Activated CD4-positive, alpha-beta T cell treated with anti-CD3 and anti-CD28 coated beads, Interleukin-2, Interleukin-4, amounts not matched to agents 100 ng/mL and 50 ng/mL, durations not matched to agents 16 hours and 8 hours (primary cell): ENCODE results near the gene FAM118B.
"Not testable (repeated sequence)": the region's sequence is repeated elsewhere in the genome, so short reads cannot be mapped to it uniquely, and the experiment has no call there.

Source experiments
- DNase-seq: peaks from one replicate; pipeline ENCODE4 v3.0.0-alpha.2; 2020; ENCODE audit warnings: low spot score

FAM118B gene

GRCh38 chr11:126219547-126219946 is 8.0 kb downstream of the FAM118B start:
- DNase-seq, result no peak

DNA sequence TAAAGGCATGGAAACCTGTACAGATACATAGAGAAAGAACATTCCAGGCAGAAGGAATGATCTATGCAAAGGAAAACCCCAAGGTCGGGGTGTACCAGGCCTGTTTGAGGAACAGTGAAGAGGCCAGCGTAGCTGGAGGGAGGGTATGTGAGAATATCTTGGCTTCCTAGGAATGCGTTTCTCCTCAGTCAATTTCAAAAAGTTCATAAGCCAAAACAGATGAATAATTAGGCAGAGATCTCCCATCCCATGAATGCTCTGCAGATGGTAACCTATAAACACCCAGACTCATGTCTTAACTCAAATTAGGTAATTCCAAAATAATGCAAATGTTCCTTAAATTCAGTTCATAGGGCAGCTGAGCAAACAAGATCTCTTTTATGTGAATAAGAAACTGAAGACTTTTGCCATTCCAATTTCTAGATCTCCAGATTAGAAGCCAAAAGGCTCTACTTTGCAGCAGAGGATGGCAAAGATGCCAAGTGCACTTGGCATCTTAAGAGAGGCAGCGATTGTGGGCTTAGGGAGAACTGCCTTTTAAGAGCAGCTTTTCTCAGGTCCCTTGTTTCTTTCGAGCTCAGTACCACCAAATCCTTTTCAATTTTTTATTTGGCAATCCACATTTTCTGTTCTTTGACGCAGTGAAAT is 13.2 kb downstream of the FAM118B start:
- no peak for DNase-seq

- no peak for DNase-seq
These were observed 13.7 kb downstream of the FAM118B start for GRCh38 chr11:126225295-126225665.

GRCh38 chr11:126226334-126227084 is 14.9 kb downstream of the FAM118B start:
- no peak for DNase-seq

DNA sequence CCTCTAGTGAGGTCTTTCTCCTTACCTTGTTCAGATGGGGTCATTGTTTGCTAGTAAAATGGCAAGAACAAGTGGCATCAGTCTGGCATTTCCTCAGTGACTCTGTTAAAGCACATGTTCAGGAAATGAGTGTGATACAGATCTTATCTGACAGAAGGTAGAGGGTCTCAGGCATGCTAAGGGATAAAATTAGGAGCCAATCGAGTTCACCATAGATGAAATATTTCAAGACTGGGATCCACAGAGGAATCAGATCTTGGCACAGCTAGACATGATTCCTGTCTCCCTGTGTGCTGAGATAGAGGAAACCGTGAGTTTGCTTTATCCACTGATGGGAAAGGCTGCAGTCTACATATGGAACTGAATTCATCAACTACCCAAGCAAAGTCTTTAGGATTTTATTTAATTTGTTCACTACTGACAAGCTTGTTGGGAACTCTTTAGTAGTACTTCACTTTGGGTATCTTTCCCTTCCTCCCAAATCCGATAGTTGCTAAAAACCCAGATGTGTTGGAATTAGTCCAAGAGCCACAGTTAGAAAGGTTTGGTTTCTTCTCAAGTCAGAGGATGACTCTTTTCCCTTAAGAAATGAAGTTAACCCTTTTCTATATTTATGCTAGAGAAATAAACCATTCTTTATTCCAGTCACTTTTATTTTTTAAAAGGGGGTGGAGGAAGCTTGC is 18.4 kb downstream of the FAM118B start:
- no peak for DNase-seq

- DNase-seq, result no peak
These were observed 20.3 kb downstream of the FAM118B start for GRCh38 chr11:126231725-126232459.

DNA sequence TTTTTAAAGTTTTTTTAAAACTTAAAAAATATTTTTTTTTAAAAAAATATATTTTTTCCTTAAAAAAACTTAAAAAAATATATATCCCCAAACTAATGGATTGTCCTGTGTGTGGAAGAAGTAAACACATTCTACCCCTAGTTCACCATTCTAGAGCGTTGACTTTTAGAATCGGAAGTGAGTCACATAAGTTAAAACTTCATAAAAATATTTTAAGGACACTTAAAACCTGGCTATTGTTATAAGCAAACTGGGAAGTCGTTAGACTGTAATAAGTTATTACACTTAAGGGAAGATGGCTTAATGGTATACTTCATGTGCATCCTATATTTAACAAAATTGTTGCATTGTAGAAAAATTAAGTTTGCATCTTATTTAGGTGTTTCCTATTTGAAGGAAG is 21.1 kb downstream of the FAM118B start:
- no peak for DNase-seq

GRCh38 chr11:126233391-126233790 is 21.8 kb downstream of the FAM118B start:
- no peak for DNase-seq

GRCh38 chr11:126246636-126247035 is 35.1 kb downstream of the FAM118B start:
- DNase-seq, result no peak

GRCh38 chr11:126253265-126253664 is 41.7 kb downstream of the FAM118B start:
- DNase-seq, result no peak

DNA sequence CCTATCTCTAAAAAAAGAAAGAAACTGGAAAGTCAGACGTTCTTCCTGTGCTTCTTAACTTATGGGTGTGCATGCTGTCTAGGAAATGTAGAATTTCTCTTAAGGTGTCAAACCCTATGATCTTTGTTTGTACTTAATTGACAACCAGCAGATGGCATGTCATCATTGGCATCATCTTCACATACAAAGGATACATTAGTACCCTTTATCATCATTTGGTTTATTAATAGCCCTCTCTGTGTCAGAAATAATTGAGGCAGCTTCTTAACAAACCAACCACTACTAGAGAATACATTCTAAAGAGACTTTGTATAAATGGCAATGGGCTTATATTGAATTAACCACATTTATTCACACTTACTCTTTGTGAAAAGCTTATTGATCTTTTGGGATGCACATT is 43.2 kb downstream of the FAM118B start:
- no peak for DNase-seq

DNA sequence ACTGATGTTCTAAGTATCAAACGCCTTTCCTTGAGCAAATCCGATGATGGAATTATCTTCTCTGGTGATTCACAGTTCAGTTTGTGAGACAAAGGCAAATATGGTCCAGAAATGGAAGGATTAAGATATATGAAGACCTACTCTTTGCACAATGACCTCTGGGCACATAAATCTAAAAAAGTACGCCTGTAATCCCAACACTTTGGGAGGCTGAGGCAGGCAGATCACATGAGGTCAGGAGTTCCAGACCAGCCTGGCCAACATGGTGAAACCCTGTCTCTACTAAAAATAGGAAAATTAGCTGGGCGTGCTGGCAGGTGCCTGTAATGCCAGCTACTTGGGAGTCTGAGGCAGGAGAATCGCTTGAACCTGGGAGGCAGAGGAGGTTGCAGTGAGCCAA is 43.9 kb downstream of the FAM118B start:
- not testable (repeated sequence) for DNase-seq

DNA sequence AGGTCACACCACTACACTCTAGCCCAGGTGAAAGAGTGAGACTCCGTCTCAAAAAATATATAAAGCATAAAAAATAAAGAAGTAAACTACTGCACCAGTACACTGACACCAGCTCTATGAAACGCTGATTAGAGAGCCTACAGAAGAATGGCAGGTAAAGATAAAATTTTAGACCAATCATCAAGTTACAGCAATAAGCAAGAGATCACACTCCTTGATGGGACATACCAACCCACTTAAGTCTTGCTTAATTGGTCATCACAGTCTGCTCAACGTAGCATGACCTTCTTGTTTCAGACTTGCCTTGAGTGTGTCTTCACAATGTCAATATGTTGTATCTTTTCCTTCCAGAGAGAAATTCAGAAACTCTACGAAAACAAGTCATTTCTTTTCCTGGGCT is 44.6 kb downstream of the FAM118B start:
- no peak for DNase-seq

DNA sequence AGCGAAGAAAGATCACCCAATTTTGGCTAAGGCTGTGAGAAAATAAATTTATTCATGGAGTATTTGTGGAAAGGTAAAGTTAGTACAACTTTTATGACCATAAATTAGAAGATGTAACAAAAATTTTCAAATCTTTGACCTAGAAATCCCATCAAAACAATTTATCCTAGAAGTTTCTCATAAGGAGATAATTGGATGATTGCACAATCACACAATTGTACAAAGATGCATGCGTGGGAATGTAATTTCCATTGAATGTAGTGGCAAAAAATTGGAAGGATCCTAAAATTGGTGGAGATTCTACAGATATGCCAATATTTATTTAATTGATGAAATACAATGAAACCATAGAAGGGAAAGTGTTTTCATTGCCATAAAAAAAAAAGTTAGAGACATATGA is 45.6 kb downstream of the FAM118B start:
- no peak for DNase-seq

DNA sequence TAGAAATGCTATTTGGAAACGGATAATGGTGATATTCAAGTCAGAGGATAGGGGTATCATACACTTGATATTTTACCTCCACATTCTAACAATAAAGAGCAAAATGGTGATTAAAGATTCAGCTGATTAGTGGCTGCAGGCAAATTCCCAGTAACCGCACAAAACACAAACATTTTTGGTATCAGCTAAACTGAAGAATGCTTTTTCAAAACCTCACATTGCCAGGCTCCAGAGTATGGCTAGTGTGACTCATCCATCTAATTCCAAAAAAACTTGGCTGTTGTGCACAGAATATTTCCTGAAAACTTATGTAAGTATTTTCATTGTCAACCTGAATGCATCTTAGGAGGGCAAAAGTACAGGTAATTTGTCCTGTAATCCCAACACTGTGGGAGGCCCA is 46.2 kb downstream of the FAM118B start:
- DNase-seq, result no peak

- no peak for DNase-seq
These were observed 50.6 kb downstream of the FAM118B start for GRCh38 chr11:126262216-126262615.

GRCh38 chr11:126263489-126263888 is 51.9 kb downstream of the FAM118B start:
- no peak for DNase-seq

DNA sequence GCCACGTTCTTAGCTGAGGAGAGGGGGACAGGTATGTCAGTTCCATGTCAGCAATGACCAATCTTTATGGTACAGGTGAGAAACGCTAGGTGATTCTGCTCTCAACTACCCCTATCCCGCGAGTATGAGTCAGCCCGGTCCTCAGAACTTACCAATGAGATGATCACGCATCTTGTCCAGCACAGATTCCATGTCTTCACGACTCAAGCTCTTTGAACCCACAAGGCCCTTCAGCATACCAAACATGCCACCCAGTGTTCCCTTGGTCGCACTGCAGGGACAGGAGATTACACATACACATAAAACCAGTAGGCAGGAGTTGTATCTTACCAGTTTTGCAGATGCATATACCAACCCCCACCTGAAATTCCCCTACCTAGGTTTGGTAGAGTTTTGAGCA is 54.2 kb downstream of the FAM118B start:
- no peak for DNase-seq

DNA sequence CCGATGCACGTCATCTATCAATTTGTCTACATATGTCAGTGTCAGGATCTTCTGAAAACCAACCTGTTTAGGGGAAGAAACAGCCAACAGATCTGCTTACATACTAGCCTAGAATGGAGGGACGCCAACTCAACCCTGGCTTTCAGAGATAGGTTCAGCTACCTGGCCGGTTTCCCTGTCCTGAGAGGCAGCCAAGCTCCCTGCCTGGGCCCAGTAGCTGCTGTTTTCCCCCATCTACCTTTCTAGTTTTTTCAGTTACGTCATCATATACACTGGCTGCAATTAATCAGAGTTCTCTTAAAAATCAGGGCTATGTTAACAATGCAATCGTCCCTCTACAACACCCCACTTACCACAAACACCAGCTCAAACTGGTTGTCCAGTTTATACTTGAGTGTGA is 56.1 kb downstream of the FAM118B start:
- DNase-seq, result no peak

GRCh38 chr11:126268361-126268707 is 56.8 kb downstream of the FAM118B start:
- no peak for DNase-seq

- peak; percentile 100 for DNase-seq
These were observed 57.4 kb downstream of the FAM118B start, which contains the start of the genes FOXRED1 and SRPRA for GRCh38 chr11:126268708-126269579. FOXRED1 (plus strand) TSS chr11:126269154; CDS start chr11:126269207, 53 bp downstream. SRPRA (minus strand) TSS chr11:126268895; CDS start chr11:126268804, 91 bp downstream.
